Spleen (tissue), 11 donors: ENCODE results near the gene SLC4A8. TPM values are rescaled to one million over a fixed set of nuclear protein-coding genes. Genes with fewer than 3 reads are reported as not detected.
A peak's percentile ranks its signal among the peaks of the same experiment; 100 is the strongest.

Experiments
- DNase-seq: peaks from one replicate; pipeline ENCODE4 v3.0.0-alpha.2; 2020
- H3K27ac ChIP-seq, 8 donors: fragments of 200-600 bp; sonication (generic) in 7 of 8; 1 replicate in 4 of 8; 2 replicates in 4 of 8; pipeline versions ENCODE4 v1.5.0 to v1.8.0; 2016 to 2021; ENCODE audit warnings: inconsistent platforms in 4 of 8, mild to moderate bottlenecking in 4 of 8, moderate library complexity in 1 of 8
- H3K27me3 ChIP-seq, 7 donors: fragments of 200-600 bp; sonication (generic) in 6 of 7; replicated peaks in 1 of 7; 1 replicate in 4 of 7; 2 replicates in 3 of 7; pipeline versions ENCODE4 v1.5.0 to v1.8.0; 2016 to 2021; ENCODE audit warnings: inconsistent platforms in 3 of 7, mild to moderate bottlenecking in 1 of 7
- H3K36me3 ChIP-seq, 6 donors: fragments of 200-600 bp; sonication (generic) in 5 of 6; 1 replicate in 4 of 6; 2 replicates in 2 of 6; pipeline versions ENCODE4 v1.5.0 to v1.8.0; 2016 to 2021; ENCODE audit warnings: inconsistent platforms in 2 of 6
- H3K4me1 ChIP-seq, 6 donors: fragments of 200-600 bp; sonication (generic) in 5 of 6; 1 replicate in 3 of 6; 2 replicates in 3 of 6; pipeline versions ENCODE4 v1.5.0 to v1.8.0; 2016 to 2021; ENCODE audit warnings: inconsistent platforms in 3 of 6
- H3K4me3 ChIP-seq, 8 donors: fragments of 200-600 bp; sonication (generic) in 7 of 8; 1 replicate in 4 of 8; 2 replicates in 4 of 8; pipeline versions ENCODE4 v1.5.0 to v1.8.0; 2016 to 2021; ENCODE audit warnings: inconsistent platforms in 4 of 8, mild to moderate bottlenecking in 4 of 8, moderate library complexity in 2 of 8
- H3K9me3 ChIP-seq, 8 donors: fragments of 200-600 bp; sonication (generic) in 7 of 8; 1 replicate in 4 of 8; 2 replicates in 4 of 8; pipeline versions ENCODE4 v1.5.0 to v1.8.0; 2016 to 2021; ENCODE audit warnings: inconsistent platforms in 4 of 8
- CTCF ChIP-seq, 11 experiments: fragments of 200-600 bp in 7 of 11; fragments of 450-650 bp in 4 of 11; sonication (generic) in 4 of 11; IDR thresholded peaks in 8 of 11; conservative IDR thresholded peaks in 3 of 11; 1 replicate in 7 of 11; 2 replicates in 4 of 11; pipeline versions ENCODE4 v1.4.0 to v1.8.0; 2016 to 2021; ENCODE audit warnings: antibody characterized with exemption in 11 of 11, inconsistent platforms in 4 of 11, mild to moderate bottlenecking in 1 of 11
- POLR2A ChIP-seq, 3 donors: fragments of 450-650 bp; IDR thresholded peaks; one replicate each; pipeline ENCODE4 v1.5.1; 2017; ENCODE audit warnings: antibody characterized with exemption in 3 of 3, mild to moderate bottlenecking in 1 of 3
- POLR2AphosphoS5 ChIP-seq, 3 donors: sonication (generic); formaldehyde crosslinking; IDR thresholded peaks; one replicate each; pipeline ENCODE4 v1.5.1; 2017; ENCODE audit warnings: antibody characterized with exemption in 3 of 3
- WGBS, 5 donors: extraction: QIAGEN DNeasy Blood & Tissue Kit in 3 of 5; methylation state at CpG; one replicate each; pipeline versions ENCODE4 v1.1.5 to v1.1.7; 2013 to 2018; 5-methylcytosine and 5-hydroxymethylcytosine counted together
- intact Hi-C: fragments of 100-400 bp; cut with DNase I; formaldehyde crosslinking; loops from one replicate; pipeline ENCODE4 v1.15.0; 2023; ENCODE audit warnings: low total_unique reads
- polyA plus RNA-seq, 3 donors: library from polyadenylated mRNA; stranded (reverse); fragments of 200-250 nt; gene quantifications; one replicate each; pipeline ENCODE4 v1.2.1, GENCODE V29; 2013
- total RNA-seq, 7 donors: library from RNA; depleted of rRNA in 3 of 7; stranded (reverse); fragments of >200 nt in 3 of 7; fragmentation: NEBNext Ultra II Directional in 4 of 7; extraction: Animal tissue kit (Norgen Biotek cat#: 25700) in 4 of 7; gene quantifications; one replicate each; pipeline versions ENCODE4 v1.1.0 to v1.2.1, GENCODE V29; 2016 to 2021
- donor health status: healthy with polysubstance abuse.
- donor health status: DM: no; HTN: no; CAD: no; lungs with moderate emphysema.
- donor health status: DM: no; HTN: no; CAD: no.
- donor health status: Bipolar disorder and iron deficiency.
- donor health status: healthy.
- donor health status: DM: no; HTN: no; CAD: no.
- donor health status: DM: yes; HTN: yes; CAD: no.

Gene SLC4A8
- total and polyA plus RNA-seq, 10 donors, result 0.88 to 9.7 (median 4.8) TPM

DNA sequence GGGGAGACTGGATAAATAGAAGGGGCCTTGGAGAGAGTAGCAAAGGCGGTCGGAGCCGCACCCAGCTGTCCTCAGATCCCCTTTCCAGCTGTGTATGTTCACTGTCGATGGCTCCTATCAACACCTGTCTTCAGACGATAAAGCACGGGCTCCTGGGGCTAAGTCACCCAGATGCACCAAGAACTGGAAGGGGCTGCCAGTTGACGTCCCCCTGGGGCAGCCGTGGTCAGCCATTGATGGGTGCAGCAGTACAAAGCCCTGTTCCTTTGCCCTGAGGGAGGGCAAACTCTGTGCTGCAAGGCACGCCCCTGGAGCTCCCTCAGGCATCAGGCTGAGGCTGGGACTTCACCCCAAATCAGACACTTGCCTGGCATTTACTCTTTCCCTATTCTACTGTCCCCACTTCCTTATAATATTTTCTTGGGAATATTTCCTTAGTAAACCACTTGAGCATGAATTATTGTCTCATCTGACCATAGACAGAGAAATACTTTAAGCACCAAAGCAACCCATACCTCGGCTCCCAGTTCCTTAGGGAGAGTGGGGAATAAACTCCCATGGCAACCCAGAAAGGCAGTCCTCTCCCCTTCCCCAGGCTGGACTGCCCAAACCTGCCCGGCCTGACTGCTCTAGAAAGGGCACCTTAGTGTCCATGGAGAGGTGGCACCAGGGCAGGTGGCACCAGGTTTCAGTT is 106.8 kb downstream of the SLC4A8 start:
- DNase-seq, result no peak
- 59 to 73% (median 63%) methylated on average over 11 of the region's 11 CpGs for WGBS, 5 donors
- intact Hi-C loops, result loop anchor here (5.0 to 10.0 kb wide), 2 partner anchors 109 to 343 kb away; partner anchors contain the start of gene SLC4A8
- TF ChIP-seq POLR2AphosphoS5 (IDR thresholded peaks at IDR 0.05) (no peak), POLR2A (IDR thresholded peaks at IDR 0.05) (no peak), CTCF (IDR thresholded peaks at IDR 0.05 in 8 of 11, conservative IDR thresholded peaks at IDR 0.05 in 3 of 11) (no peak)
- H3K27me3 ChIP-seq, result peaks cover 0 to 25% (median 0%) of the 10 kb centered on the region in 7 donors
- H3K4me1 ChIP-seq, result peaks cover 0 to 9% (median 4%) of the 10 kb centered on the region in 6 donors
- H3K36me3 ChIP-seq, result no peaks in the 10 kb centered on the region
- H3K4me3 ChIP-seq, result no peak overlapping the region
- no peaks in the 10 kb centered on the region for H3K9me3 ChIP-seq
- H3K27ac ChIP-seq, result no peak overlapping the region

DNA sequence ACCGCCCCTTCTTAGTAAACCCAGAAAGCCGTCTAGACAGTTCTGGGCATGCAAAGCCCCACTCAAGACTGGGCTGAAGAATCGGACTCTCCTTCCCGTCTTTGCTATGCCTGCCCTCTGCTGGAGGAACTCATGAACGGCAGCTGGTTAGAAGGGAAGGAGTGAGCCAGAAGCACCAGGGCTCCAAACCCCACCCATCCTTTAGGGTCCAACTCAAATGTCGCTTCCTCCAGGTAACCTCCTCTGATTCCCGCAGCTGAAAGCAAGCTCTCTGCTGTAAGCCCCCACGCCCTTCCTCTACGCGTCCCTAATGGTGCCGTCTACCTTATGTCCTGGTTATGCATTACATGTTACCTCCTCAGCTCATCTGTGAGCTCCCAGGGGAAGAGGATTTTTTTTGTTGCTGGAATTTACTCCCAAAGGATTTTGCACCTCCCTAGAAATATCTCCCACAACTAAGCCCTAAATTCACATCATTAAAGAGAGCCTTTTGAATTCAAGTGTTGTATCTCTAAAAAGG is 107.4 kb downstream of the SLC4A8 start:
- DNase-seq, result peak; percentile 87
- intact Hi-C loops, result loop anchor here (5.0 to 10.0 kb wide), 2 partner anchors 110 to 343 kb away; partner anchors contain the start of gene SLC4A8
- no peaks in the 10 kb centered on the region for H3K36me3 ChIP-seq
- WGBS, 5 donors, result 7 to 10% (median 9%) methylated on average over 11 of the region's 11 CpGs
- peaks cover 0 to 9% (median 4%) of the 10 kb centered on the region in 6 donors for H3K4me1 ChIP-seq
- no peak overlapping the region for H3K4me3 ChIP-seq
- no peak overlapping the region for H3K27ac ChIP-seq
- no peaks in the 10 kb centered on the region for H3K9me3 ChIP-seq
- H3K27me3 ChIP-seq, result peaks cover 0 to 30% (median 4%) of the 10 kb centered on the region in 7 donors
- TF ChIP-seq CTCF (IDR thresholded peaks at IDR 0.05 in 8 of 11, conservative IDR thresholded peaks at IDR 0.05 in 3 of 11) (peak; percentile 65 to 93 (median 84)), POLR2A (IDR thresholded peaks at IDR 0.05) (no peak), POLR2AphosphoS5 (IDR thresholded peaks at IDR 0.05) (no peak)

- Histone ChIP-seq H3K4me3 (no peak overlapping the region), H3K27me3 (peaks cover 0 to 36% (median 7%) of the 10 kb centered on the region in 7 donors)
- intact Hi-C loops, result loop anchor here (5.0 to 10.0 kb wide), 2 partner anchors 111 to 341 kb away; partner anchors contain the start of gene SLC4A8
These were observed 109.2 kb downstream of the SLC4A8 start for GRCh38 chr12:51533799-51534198.

More at GRCh38 chr12:51533799-51534198, 109.2 kb downstream of the SLC4A8 start:
- TF ChIP-seq POLR2AphosphoS5 (IDR thresholded peaks at IDR 0.05), result no peak
- no peak for TF ChIP-seq POLR2A (IDR thresholded peaks at IDR 0.05)
- TF ChIP-seq CTCF (IDR thresholded peaks at IDR 0.05 in 8 of 11, conservative IDR thresholded peaks at IDR 0.05 in 3 of 11), result no peak
- no peak for DNase-seq
- no peaks in the 10 kb centered on the region for H3K9me3 ChIP-seq
- no peak overlapping the region for H3K27ac ChIP-seq
- peaks cover 0 to 9% (median 4%) of the 10 kb centered on the region in 6 donors for H3K4me1 ChIP-seq
- WGBS, 5 donors, result 21 to 43% (median 26%) methylated on average over 1 of the region's 1 CpG
- no peaks in the 10 kb centered on the region for H3K36me3 ChIP-seq
